Mesenchymal stem cell (in vitro differentiated cells and primary cell): ENCODE results near the gene CIAO3.

Experiments
- DNase-seq: peaks from one replicate; pipeline ENCODE4 v3.0.0-alpha.2; 2013
- H2AFZ ChIP-seq: one replicate; pipeline ENCODE4 v1.6.1; 2013; ENCODE audit warnings: low read depth, mild to moderate bottlenecking, control low read depth, inconsistent platforms, low read length, moderate library complexity
- H2AK5ac ChIP-seq: 2 replicates; pipeline ENCODE4 v1.6.1; 2013; ENCODE audit warnings: low read length, moderate library complexity, mild to moderate bottlenecking, inconsistent platforms; ENCODE audit not compliant: severe bottlenecking
- H2BK120ac ChIP-seq: one replicate; pipeline ENCODE4 v1.6.1; 2013; ENCODE audit warnings: low read depth, mild to moderate bottlenecking, inconsistent platforms, low read length, moderate library complexity
- H2BK12ac ChIP-seq, 2 experiments: one replicate each; pipeline ENCODE4 v1.6.1; 2013; ENCODE audit warnings: inconsistent platforms in 2 of 2, low read length in 2 of 2, mild to moderate bottlenecking in 2 of 2, moderate library complexity in 2 of 2, control low read depth in 1 of 2
- H2BK15ac ChIP-seq: one replicate; pipeline ENCODE4 v1.6.1; 2013; ENCODE audit warnings: mild to moderate bottlenecking, low read depth, inconsistent platforms; ENCODE audit not compliant: poor library complexity, severe bottlenecking
- H2BK5ac ChIP-seq: 2 replicates; pipeline ENCODE4 v1.6.1; 2013; ENCODE audit warnings: low read depth, mild to moderate bottlenecking, low read length, control low read depth, inconsistent platforms; ENCODE audit not compliant: poor library complexity, severe bottlenecking
- H3K14ac ChIP-seq, 2 experiments: one replicate each; pipeline ENCODE4 v1.6.1; 2013; ENCODE audit warnings: inconsistent platforms in 2 of 2, low read length in 2 of 2, control low read depth in 1 of 2, mild to moderate bottlenecking in 1 of 2, moderate library complexity in 1 of 2
- H3K18ac ChIP-seq, 2 experiments: one replicate each; pipeline ENCODE4 v1.6.1; 2013; ENCODE audit warnings: inconsistent platforms in 2 of 2, low read length in 2 of 2, control low read depth in 1 of 2, low read depth in 1 of 2, mild to moderate bottlenecking in 1 of 2
- H3K23ac ChIP-seq, 2 experiments: one replicate each; pipeline ENCODE4 v1.6.1; 2013; ENCODE audit warnings: inconsistent platforms in 2 of 2, low read length in 2 of 2, mild to moderate bottlenecking in 2 of 2, moderate library complexity in 2 of 2, control low read depth in 1 of 2
- H3K27ac ChIP-seq: 2 replicates; pipeline ENCODE4 v1.5.1; 2013; ENCODE audit warnings: mild to moderate bottlenecking, moderate library complexity, low read length, control low read depth, inconsistent platforms; ENCODE audit not compliant: poor library complexity, severe bottlenecking
- H3K27me3 ChIP-seq, 2 experiments: 2 replicates each; pipeline versions ENCODE4 v1.6.1 to v1.7.0; 2013; ENCODE audit warnings: low read length in 2 of 2, mild to moderate bottlenecking in 2 of 2, moderate library complexity in 2 of 2, control low read depth in 1 of 2, inconsistent platforms in 1 of 2; ENCODE audit not compliant: control insufficient read depth in 1 of 2, insufficient read depth in 1 of 2
- H3K36me3 ChIP-seq, 2 experiments: 2 replicates each; pipeline versions ENCODE4 v1.6.1 to v1.7.0; 2013; ENCODE audit warnings: low read length in 2 of 2, control low read depth in 1 of 2, inconsistent platforms in 1 of 2, low read depth in 1 of 2, mild to moderate bottlenecking in 1 of 2; ENCODE audit not compliant: insufficient read depth in 2 of 2, control insufficient read depth in 1 of 2
- H3K4ac ChIP-seq, 2 experiments: one replicate each; pipeline ENCODE4 v1.6.1; 2013; ENCODE audit warnings: inconsistent platforms in 2 of 2, low read length in 2 of 2, mild to moderate bottlenecking in 2 of 2, moderate library complexity in 2 of 2, control low read depth in 1 of 2, low read depth in 1 of 2
- H3K4me1 ChIP-seq: 2 replicates; pipeline ENCODE4 v1.6.1; 2013; ENCODE audit warnings: low read depth, low read length, control low read depth; ENCODE audit not compliant: control insufficient read depth, insufficient read depth
- H3K4me2 ChIP-seq: 2 replicates; pipeline ENCODE4 v1.6.1; 2013; ENCODE audit warnings: low read length, mild to moderate bottlenecking, inconsistent platforms; ENCODE audit not compliant: poor library complexity, severe bottlenecking
- H3K4me3 ChIP-seq, 2 experiments: 2 replicates each; pipeline versions ENCODE4 v1.5.1 to v1.7.0; 2013; ENCODE audit warnings: low read length in 2 of 2, mild to moderate bottlenecking in 2 of 2, control low read depth in 1 of 2, low read depth in 1 of 2; ENCODE audit not compliant: insufficient read depth in 1 of 2
- H3K79me1 ChIP-seq: replicated peaks from 2 replicates; pipeline ENCODE4 v1.6.1; 2013; ENCODE audit warnings: mild to moderate bottlenecking, control low read depth, low read length, inconsistent platforms; ENCODE audit not compliant: poor library complexity, severe bottlenecking
- H3K9ac ChIP-seq: 2 replicates; pipeline ENCODE4 v1.7.0; 2013; ENCODE audit warnings: mild to moderate bottlenecking, low read length, moderate library complexity
- H3K9me3 ChIP-seq: 2 replicates; pipeline ENCODE4 v1.7.0; 2013; ENCODE audit warnings: mild to moderate bottlenecking, low read length; ENCODE audit not compliant: control insufficient read depth
- H4K8ac ChIP-seq: one replicate; pipeline ENCODE4 v1.6.1; 2013; ENCODE audit warnings: inconsistent platforms, mild to moderate bottlenecking, low read length, moderate library complexity
- H4K91ac ChIP-seq: one replicate; pipeline ENCODE4 v1.6.1; 2013; ENCODE audit warnings: mild to moderate bottlenecking, low read length, inconsistent platforms
- WGBS: methylation state at CpG from one replicate; pipeline ENCODE4 v1.1.7; 2013; ENCODE audit warnings: mixed read lengths; 5-methylcytosine and 5-hydroxymethylcytosine counted together

CIAO3 gene

DNA sequence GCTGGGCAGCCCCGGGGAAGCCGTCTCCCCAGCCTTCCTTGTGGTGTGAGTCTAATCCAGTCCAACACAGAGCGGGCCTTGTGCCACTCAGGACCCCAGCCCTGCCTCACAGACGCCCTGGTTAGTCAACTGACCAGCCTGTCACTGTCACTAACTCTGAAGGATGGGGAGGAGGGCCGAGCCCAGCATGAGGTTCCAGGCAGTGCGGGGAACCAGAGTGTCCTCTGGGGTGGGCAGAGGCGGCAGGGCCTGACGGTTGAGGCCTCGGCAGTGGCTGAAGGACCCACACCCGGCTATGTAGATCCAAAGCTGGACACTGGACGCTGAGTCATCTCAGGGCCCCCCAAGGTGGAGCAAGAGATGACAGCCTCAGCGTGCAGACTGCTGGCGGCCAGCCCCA lies 38.8 kb upstream of the CIAO3 start:
- H2BK120ac ChIP-seq: no peak overlapping the region
- H2BK15ac ChIP-seq: no peak overlapping the region
- H4K91ac ChIP-seq: no peak overlapping the region
- no peak overlapping the region for H4K8ac ChIP-seq
- H3K4ac ChIP-seq: no peak overlapping the region
- peaks cover 29% of the 10 kb centered on the region for H3K4me1 ChIP-seq
- 84% methylated on average over 13 of the region's 13 CpGs for WGBS
- no peak overlapping the region for H3K18ac ChIP-seq
- no peak overlapping the region for H3K9ac ChIP-seq
- H3K9me3 ChIP-seq: no peaks in the 10 kb centered on the region
- H3K14ac ChIP-seq: no peak overlapping the region
- peaks cover 3 to 69% of the 10 kb centered on the region in 2 experiments for H3K27me3 ChIP-seq
- no peak overlapping the region for H3K4me2 ChIP-seq
- no peak overlapping the region for H2AK5ac ChIP-seq
- H3K27ac ChIP-seq: no peak overlapping the region
- no peak overlapping the region for H2AFZ ChIP-seq
- DNase-seq: no peak
- H2BK12ac ChIP-seq: no peak overlapping the region
- H2BK5ac ChIP-seq: no peak overlapping the region
- peak overlapping the region in 1 of 2 experiments; percentile 8 for H3K4me3 ChIP-seq
- no peak overlapping the region for H3K23ac ChIP-seq
- peaks cover 0 to 6% of the 10 kb centered on the region in 2 experiments for H3K36me3 ChIP-seq
- no peaks in the 10 kb centered on the region for H3K79me1 ChIP-seq

- no peak overlapping the region for H3K9ac ChIP-seq
- 95% methylated on average over 6 of the region's 6 CpGs for WGBS
- H3K79me1 ChIP-seq: no peaks in the 10 kb centered on the region
- no peak overlapping the region for H2BK15ac ChIP-seq
- peaks cover 3 to 69% of the 10 kb centered on the region in 2 experiments for H3K27me3 ChIP-seq
- peaks cover 30% of the 10 kb centered on the region for H3K4me1 ChIP-seq
- no peak overlapping the region for H3K4me2 ChIP-seq
- no peak overlapping the region for H3K18ac ChIP-seq
- no peak overlapping the region for H2AFZ ChIP-seq
- H4K8ac ChIP-seq: no peak overlapping the region
- H3K14ac ChIP-seq: no peak overlapping the region
- H3K4ac ChIP-seq: no peak overlapping the region
- no peak overlapping the region for H2BK5ac ChIP-seq
- H2BK120ac ChIP-seq: no peak overlapping the region
- no peak overlapping the region for H2BK12ac ChIP-seq
- DNase-seq: no peak
- H4K91ac ChIP-seq: no peak overlapping the region
- no peaks in the 10 kb centered on the region for H3K9me3 ChIP-seq
- H3K4me3 ChIP-seq: peak overlapping the region in 1 of 2 experiments; percentile 8
- H2AK5ac ChIP-seq: no peak overlapping the region
- H3K23ac ChIP-seq: no peak overlapping the region
- no peak overlapping the region for H3K27ac ChIP-seq
- H3K36me3 ChIP-seq: peaks cover 0 to under 1% of the 10 kb centered on the region in 2 experiments
These were observed 38.2 kb upstream of the CIAO3 start for GRCh38 chr16:778909-779527.

- Histone ChIP-seq H3K4me2 (no peak overlapping the region), H2AFZ (no peak overlapping the region), H3K27ac (no peak overlapping the region), H2BK12ac (no peak overlapping the region), H3K18ac (no peak overlapping the region), H2BK15ac (no peak overlapping the region), H3K4me1 (peaks cover 24% of the 10 kb centered on the region), H3K14ac (no peak overlapping the region), H3K36me3 (no peaks in the 10 kb centered on the region), H3K4ac (no peak overlapping the region), H3K4me3 (no peak overlapping the region), H4K91ac (no peak overlapping the region), H3K9ac (no peak overlapping the region), H4K8ac (no peak overlapping the region), H2BK120ac (no peak overlapping the region), H3K79me1 (no peaks in the 10 kb centered on the region), H2BK5ac (no peak overlapping the region), H2AK5ac (no peak overlapping the region), H3K23ac (no peak overlapping the region), H3K9me3 (no peaks in the 10 kb centered on the region), H3K27me3 (peaks cover 3 to 65% of the 10 kb centered on the region in 2 experiments)
- no peak for DNase-seq
- 97% methylated on average over 11 of the region's 11 CpGs for WGBS
These were observed 37.6 kb upstream of the CIAO3 start for GRCh38 chr16:778447-778846.

- Histone ChIP-seq H3K36me3 (no peaks in the 10 kb centered on the region), H3K18ac (no peak overlapping the region), H2BK12ac (no peak overlapping the region), H3K23ac (no peak overlapping the region), H4K8ac (no peak overlapping the region), H3K79me1 (no peaks in the 10 kb centered on the region), H3K4ac (no peak overlapping the region), H3K9me3 (no peaks in the 10 kb centered on the region), H4K91ac (no peak overlapping the region), H3K14ac (no peak overlapping the region), H2AFZ (no peak overlapping the region), H2AK5ac (no peak overlapping the region), H3K4me3 (no peak overlapping the region), H2BK15ac (no peak overlapping the region), H2BK120ac (no peak overlapping the region), H3K27me3 (peaks cover 3 to 59% of the 10 kb centered on the region in 2 experiments), H3K9ac (no peak overlapping the region), H3K27ac (peak overlapping the region; percentile 38), H3K4me2 (peak overlapping the region; percentile 5), H2BK5ac (no peak overlapping the region), H3K4me1 (peaks cover 26% of the 10 kb centered on the region)
- DNase-seq: peak; percentile 17
- 57% methylated on average over 16 of the region's 16 CpGs for WGBS
These were observed 37.0 kb upstream of the CIAO3 start for GRCh38 chr16:777826-778225.
